Activated naive CD8-positive, alpha-beta T cell treated with anti-CD3 and anti-CD28 coated beads, Interleukin-2, amount 50 U/mL, for 24 hours (primary cell): Measurements from ENCODE around the gene THBD.

Experiments
- ATAC-seq: fragments of 150-1000 bp; cut with Tn5 transposase; one replicate; pipeline ENCODE4 v1.10.0; 2021
- DNase-seq: peaks from one replicate; pipeline ENCODE4 v3.0.0; 2021
- H3K27ac Mint-ChIP-seq: one replicate; pipeline ENCODE4 v1.8.0; 2021; ENCODE audit warnings: mild to moderate bottlenecking, mixed read lengths
- H3K27me3 Mint-ChIP-seq: one replicate; pipeline ENCODE4 v1.8.0; 2021; ENCODE audit warnings: mixed read lengths
- H3K36me3 Mint-ChIP-seq: one replicate; pipeline ENCODE4 v1.8.0; 2021; ENCODE audit warnings: low read depth, mixed read lengths
- H3K4me1 Mint-ChIP-seq: one replicate; pipeline ENCODE4 v1.8.0; 2021; ENCODE audit warnings: mixed read lengths
- H3K4me3 Mint-ChIP-seq: one replicate; pipeline ENCODE4 v1.8.0; 2021; ENCODE audit warnings: mild to moderate bottlenecking, moderate library complexity, mixed read lengths
- H3K9me3 Mint-ChIP-seq: one replicate; pipeline ENCODE4 v1.8.0; 2021; ENCODE audit warnings: mixed read lengths

THBD gene

DNA sequence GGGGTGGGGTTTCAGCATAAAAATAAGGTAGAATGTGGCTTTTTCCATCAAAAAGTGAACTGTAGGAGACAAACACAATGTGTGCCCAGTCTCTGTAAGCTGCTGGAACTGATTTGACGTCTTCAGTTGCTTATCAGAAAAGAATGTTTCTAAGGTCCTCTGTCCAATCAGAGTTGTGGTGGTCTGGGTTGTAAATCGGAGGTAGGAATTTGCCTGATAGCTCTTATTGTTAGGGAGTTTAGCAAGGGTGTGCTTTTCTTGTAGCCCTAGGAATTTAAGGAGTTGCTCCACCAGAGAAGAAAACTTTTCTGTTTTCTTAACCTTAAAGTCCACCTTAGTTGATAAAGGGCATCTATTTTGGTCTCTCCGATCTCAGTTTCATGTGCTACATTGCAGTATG lies 24.8 kb downstream of the THBD start:
- H3K4me3 Mint-ChIP-seq, result no peak overlapping the region
- no peak overlapping the region for H3K27ac Mint-ChIP-seq
- no peak for ATAC-seq
- H3K9me3 Mint-ChIP-seq, result no peaks in the 10 kb centered on the region
- no peaks in the 10 kb centered on the region for H3K27me3 Mint-ChIP-seq
- H3K36me3 Mint-ChIP-seq, result no peaks in the 10 kb centered on the region
- DNase-seq, result no peak
- H3K4me1 Mint-ChIP-seq, result no peaks in the 10 kb centered on the region

GRCh38 chr20:23023621-23024177 lies 25.8 kb downstream of the THBD start:
- Mint-ChIP-seq H3K27ac (no peak overlapping the region), H3K9me3 (no peaks in the 10 kb centered on the region), H3K4me1 (no peaks in the 10 kb centered on the region), H3K4me3 (no peak overlapping the region), H3K27me3 (no peaks in the 10 kb centered on the region), H3K36me3 (no peaks in the 10 kb centered on the region)
- no peak for DNase-seq
- ATAC-seq, result no peak

GRCh38 chr20:23022849-23023248 lies 26.6 kb downstream of the THBD start:
- no peaks in the 10 kb centered on the region for H3K27me3 Mint-ChIP-seq
- DNase-seq (no peak), ATAC-seq (no peak)
- no peaks in the 10 kb centered on the region for H3K36me3 Mint-ChIP-seq
- no peak overlapping the region for H3K4me3 Mint-ChIP-seq
- no peaks in the 10 kb centered on the region for H3K9me3 Mint-ChIP-seq
- H3K4me1 Mint-ChIP-seq, result no peaks in the 10 kb centered on the region
- no peak overlapping the region for H3K27ac Mint-ChIP-seq

GRCh38 chr20:23021951-23022350 lies 27.5 kb downstream of the THBD start:
- H3K4me3 Mint-ChIP-seq, result no peak overlapping the region
- DNase-seq (no peak), ATAC-seq (no peak)
- no peak overlapping the region for H3K27ac Mint-ChIP-seq
- H3K36me3 Mint-ChIP-seq, result no peaks in the 10 kb centered on the region
- no peaks in the 10 kb centered on the region for H3K9me3 Mint-ChIP-seq
- no peaks in the 10 kb centered on the region for H3K4me1 Mint-ChIP-seq
- H3K27me3 Mint-ChIP-seq, result no peaks in the 10 kb centered on the region

DNA sequence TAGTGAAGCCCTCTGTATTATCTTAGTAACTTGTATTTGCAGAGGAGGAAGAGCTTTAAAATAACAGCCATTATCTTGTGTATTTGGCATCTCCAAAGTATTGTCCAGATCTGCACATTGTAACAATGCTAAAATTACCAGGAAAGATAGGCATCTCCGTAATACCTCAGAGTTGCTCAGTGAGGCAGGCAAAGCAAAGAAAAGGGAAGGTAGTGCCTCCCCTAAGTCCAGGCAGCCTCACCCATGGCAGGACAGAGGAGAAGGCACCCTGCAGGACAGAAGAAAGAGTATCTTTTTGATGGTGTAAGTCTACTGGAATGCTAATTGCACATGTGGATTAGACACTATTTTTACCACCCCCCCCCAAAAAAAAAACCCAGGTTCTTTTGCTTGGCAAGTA lies 27.9 kb downstream of the THBD start:
- H3K4me3 Mint-ChIP-seq, result no peak overlapping the region
- no peaks in the 10 kb centered on the region for H3K4me1 Mint-ChIP-seq
- ATAC-seq, result no peak
- DNase-seq, result no peak
- no peaks in the 10 kb centered on the region for H3K9me3 Mint-ChIP-seq
- no peaks in the 10 kb centered on the region for H3K36me3 Mint-ChIP-seq
- no peak overlapping the region for H3K27ac Mint-ChIP-seq
- no peaks in the 10 kb centered on the region for H3K27me3 Mint-ChIP-seq

DNA sequence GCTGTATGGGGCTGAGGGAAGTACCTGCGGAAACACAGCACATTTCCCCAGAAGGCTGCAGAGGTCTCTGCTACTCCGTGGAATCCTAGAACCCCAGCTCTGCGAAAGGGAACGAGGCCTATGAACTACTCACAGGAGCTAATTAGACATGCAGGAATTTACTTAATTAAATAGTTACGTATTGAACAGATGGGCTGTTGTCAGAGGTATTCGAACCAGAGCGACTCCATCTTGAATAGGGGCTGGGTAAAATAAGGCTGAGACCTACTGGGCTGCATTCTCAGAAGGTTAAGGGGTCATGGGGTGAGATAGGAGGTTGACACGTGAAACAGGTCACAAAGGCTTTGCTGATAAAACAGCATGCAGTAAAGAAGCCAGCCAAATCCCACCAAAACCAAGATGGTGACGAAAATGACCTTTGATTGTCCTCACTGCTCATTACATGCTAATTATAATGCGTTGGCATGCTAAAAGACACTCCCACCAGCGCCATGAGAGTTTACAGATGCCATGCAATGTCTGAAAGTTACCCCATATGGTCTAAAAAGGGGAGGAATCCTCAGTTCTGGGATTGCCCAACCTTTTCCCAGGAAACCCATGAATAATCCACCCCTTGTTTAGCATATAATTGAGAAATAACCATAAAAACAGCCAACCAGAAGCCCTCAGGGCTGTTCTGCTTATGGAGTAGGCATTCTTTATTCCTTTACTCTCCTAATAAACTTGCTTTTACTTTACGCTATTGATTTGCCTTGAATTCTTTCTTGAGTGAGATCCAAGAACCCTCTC lies 29.0 kb downstream of the THBD start:
- Mint-ChIP-seq H3K27ac (no peak overlapping the region), H3K27me3 (no peaks in the 10 kb centered on the region), H3K4me3 (no peak overlapping the region), H3K4me1 (no peaks in the 10 kb centered on the region), H3K36me3 (no peaks in the 10 kb centered on the region), H3K9me3 (no peaks in the 10 kb centered on the region)
- no peak for ATAC-seq
- DNase-seq, result no peak

DNA sequence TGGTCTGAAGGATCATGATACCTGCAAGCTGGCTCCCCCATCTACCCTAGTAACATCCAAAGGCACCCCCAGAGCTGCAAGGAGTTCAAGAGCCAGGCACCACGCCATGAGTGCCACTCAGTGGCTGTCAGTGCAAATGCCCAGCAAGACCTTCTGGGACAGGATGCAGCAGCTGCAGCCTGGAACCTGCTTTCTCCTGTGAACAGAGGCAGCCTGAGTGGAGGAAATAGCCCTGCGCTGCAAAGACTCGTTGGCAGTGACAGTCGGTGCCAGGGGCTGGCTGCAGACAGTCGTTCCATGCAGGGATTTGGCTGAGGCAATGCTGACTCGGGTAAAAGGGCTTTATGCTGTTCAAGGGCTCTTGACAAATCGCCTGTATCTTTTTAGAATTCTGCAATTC lies 30.1 kb downstream of the THBD start:
- no peak overlapping the region for H3K27ac Mint-ChIP-seq
- H3K27me3 Mint-ChIP-seq, result no peaks in the 10 kb centered on the region
- no peak overlapping the region for H3K4me3 Mint-ChIP-seq
- DNase-seq, result no peak
- H3K36me3 Mint-ChIP-seq, result no peaks in the 10 kb centered on the region
- H3K4me1 Mint-ChIP-seq, result no peaks in the 10 kb centered on the region
- H3K9me3 Mint-ChIP-seq, result no peaks in the 10 kb centered on the region
- no peak for ATAC-seq

GRCh38 chr20:23018941-23019340 lies 30.5 kb downstream of the THBD start:
- Mint-ChIP-seq H3K27ac (no peak overlapping the region), H3K4me3 (no peak overlapping the region), H3K9me3 (no peaks in the 10 kb centered on the region), H3K36me3 (no peaks in the 10 kb centered on the region), H3K4me1 (no peaks in the 10 kb centered on the region), H3K27me3 (no peaks in the 10 kb centered on the region)
- no peak for DNase-seq
- no peak for ATAC-seq

- no peaks in the 10 kb centered on the region for H3K4me1 Mint-ChIP-seq
- DNase-seq (no peak), ATAC-seq (no peak)
- no peaks in the 10 kb centered on the region for H3K36me3 Mint-ChIP-seq
- H3K9me3 Mint-ChIP-seq, result no peaks in the 10 kb centered on the region
- no peak overlapping the region for H3K27ac Mint-ChIP-seq
- H3K4me3 Mint-ChIP-seq, result no peak overlapping the region
- no peaks in the 10 kb centered on the region for H3K27me3 Mint-ChIP-seq
Observed at GRCh38 chr20:23018432-23018831, 31.0 kb downstream of the THBD start.

- Mint-ChIP-seq H3K4me1 (no peaks in the 10 kb centered on the region), H3K27ac (no peak overlapping the region), H3K27me3 (no peaks in the 10 kb centered on the region), H3K4me3 (no peak overlapping the region), H3K36me3 (no peaks in the 10 kb centered on the region), H3K9me3 (no peaks in the 10 kb centered on the region)
- no peak for DNase-seq
- no peak for ATAC-seq
Observed at GRCh38 chr20:23017516-23017915, 32.0 kb downstream of the THBD start.

- H3K4me3 Mint-ChIP-seq, result no peak overlapping the region
- H3K4me1 Mint-ChIP-seq, result no peaks in the 10 kb centered on the region
- H3K27ac Mint-ChIP-seq, result no peak overlapping the region
- H3K36me3 Mint-ChIP-seq, result no peaks in the 10 kb centered on the region
- no peaks in the 10 kb centered on the region for H3K9me3 Mint-ChIP-seq
- DNase-seq (no peak), ATAC-seq (no peak)
- no peaks in the 10 kb centered on the region for H3K27me3 Mint-ChIP-seq
Observed at GRCh38 chr20:23013429-23013828, 36.0 kb downstream of the THBD start.

DNA sequence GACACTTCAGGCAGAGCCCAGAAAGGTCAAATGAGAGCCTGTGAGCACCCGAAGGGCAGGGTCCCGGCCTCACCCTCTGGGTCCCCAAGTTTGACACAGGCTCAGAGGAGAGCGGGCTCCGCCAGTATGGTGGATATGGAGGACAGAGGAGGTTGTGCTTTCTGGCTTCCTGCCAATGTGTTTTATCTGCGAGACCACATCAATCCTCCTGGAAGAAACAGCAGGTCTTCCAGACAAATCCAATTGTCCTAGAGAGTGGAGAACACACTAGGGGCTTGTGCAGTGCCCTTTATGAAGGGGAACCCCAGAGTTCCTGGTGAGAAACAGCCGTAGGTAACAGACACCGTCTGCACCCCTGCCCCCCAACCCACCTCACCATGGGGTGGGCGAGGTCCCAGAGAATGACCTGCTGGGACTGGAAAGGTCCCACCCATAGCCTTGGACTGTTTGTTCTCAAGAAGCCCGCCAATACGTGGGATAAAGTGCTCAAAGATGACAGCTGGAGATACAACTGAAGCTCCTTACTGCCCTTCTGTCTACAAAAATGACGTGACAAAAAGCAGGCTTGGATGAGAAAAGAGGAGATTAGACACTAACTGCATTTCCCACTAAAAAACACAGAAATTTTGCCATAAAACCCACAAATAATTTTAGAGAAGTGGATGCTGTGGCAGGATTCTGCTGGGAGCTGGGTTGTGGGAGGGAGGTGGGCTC lies 38.3 kb downstream of the THBD start:
- Mint-ChIP-seq H3K9me3 (no peaks in the 10 kb centered on the region), H3K27ac (no peak overlapping the region), H3K4me1 (no peaks in the 10 kb centered on the region), H3K4me3 (no peak overlapping the region), H3K27me3 (no peaks in the 10 kb centered on the region), H3K36me3 (no peaks in the 10 kb centered on the region)
- no peak for DNase-seq
- ATAC-seq, result no peak

DNA sequence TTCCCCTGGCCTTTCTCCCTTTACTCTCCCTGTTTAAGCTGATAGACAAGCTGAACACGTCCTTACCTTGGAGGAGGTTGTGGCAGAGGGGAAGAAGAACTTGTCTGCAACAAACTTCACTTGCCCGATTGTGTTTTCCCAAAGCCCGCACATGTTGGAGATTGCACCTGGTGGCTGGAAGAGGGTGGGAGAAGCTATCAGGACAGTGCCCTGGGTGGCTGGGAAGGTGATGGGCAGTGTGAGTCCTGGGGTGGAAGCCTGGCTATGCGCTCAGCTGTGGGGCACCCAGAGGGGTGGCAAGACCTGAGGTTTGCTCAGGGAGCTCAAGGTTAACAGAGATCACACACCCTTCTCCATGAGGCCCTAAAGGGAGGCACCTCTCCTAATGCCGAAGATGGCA lies 39.4 kb downstream of the THBD start:
- ATAC-seq (no peak), DNase-seq (no peak)
- Mint-ChIP-seq H3K27ac (no peak overlapping the region), H3K36me3 (no peaks in the 10 kb centered on the region), H3K4me3 (no peak overlapping the region), H3K9me3 (no peaks in the 10 kb centered on the region), H3K27me3 (no peaks in the 10 kb centered on the region), H3K4me1 (no peaks in the 10 kb centered on the region)

- ATAC-seq, result no peak
- no peaks in the 10 kb centered on the region for H3K27me3 Mint-ChIP-seq
- no peaks in the 10 kb centered on the region for H3K36me3 Mint-ChIP-seq
Observed at GRCh38 chr20:23009636-23010035, 39.8 kb downstream of the THBD start.

DNA sequence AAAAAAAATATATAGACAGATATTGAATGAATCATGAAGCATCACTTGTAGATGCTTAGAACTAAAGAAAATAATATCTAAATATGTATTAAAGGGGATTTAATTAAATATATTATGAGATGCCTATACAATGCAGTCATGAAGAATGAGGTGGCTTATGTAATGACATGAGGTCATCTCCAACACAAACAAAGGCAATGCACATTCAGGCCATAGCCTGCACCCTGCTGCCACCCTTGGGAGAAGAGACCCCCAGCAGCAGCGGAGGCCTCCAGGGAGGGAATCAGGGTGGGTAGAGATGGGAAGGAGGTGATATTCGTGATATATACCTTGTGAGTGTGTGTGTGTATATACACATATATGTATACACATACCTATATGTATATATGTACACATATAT lies 40.8 kb downstream of the THBD start:
- DNase-seq (no peak), ATAC-seq (no peak)
- Mint-ChIP-seq H3K27ac (no peak overlapping the region), H3K36me3 (no peaks in the 10 kb centered on the region), H3K27me3 (no peaks in the 10 kb centered on the region), H3K9me3 (no peaks in the 10 kb centered on the region), H3K4me1 (no peaks in the 10 kb centered on the region), H3K4me3 (no peak overlapping the region)

More at GRCh38 chr20:23009636-23010035, 39.8 kb downstream of the THBD start:
- no peaks in the 10 kb centered on the region for H3K4me1 Mint-ChIP-seq
- no peaks in the 10 kb centered on the region for H3K9me3 Mint-ChIP-seq
- H3K27ac Mint-ChIP-seq, result no peak overlapping the region
- no peak for DNase-seq
- H3K4me3 Mint-ChIP-seq, result no peak overlapping the region
